Measurements from ENCODE around the gene NEK7.
A peak's percentile ranks its signal among the peaks of the same experiment; 100 is the strongest.

Gene NEK7

GRCh38 chr1:198153103-198153502, 3.7 kb upstream of the NEK7 start:
- TF ChIP-seq CTCF (IDR thresholded peaks at IDR 0.05; ENCODE audit: low read depth, low read length), result no peak
- DNase-seq (ENCODE audit: low read depth, low spot score), result peak; percentile 93
- no peak overlapping the region for H3K4me3 ChIP-seq (ENCODE audit: low read depth, low read length)
- in situ Hi-C loops (cut with HindIII; ENCODE audit: low sequenced_read_pairs), result no loop called here

GRCh38 chr1:198153804-198154203, 3.0 kb upstream of the NEK7 start:
- no peak overlapping the region for H3K4me3 ChIP-seq (ENCODE audit: low read depth, low read length)
- in situ Hi-C loops (cut with HindIII; ENCODE audit: low sequenced_read_pairs), result no loop called here
- DNase-seq (ENCODE audit: low read depth, low spot score), result peak; percentile 80
- TF ChIP-seq CTCF (IDR thresholded peaks at IDR 0.05; ENCODE audit: low read depth, low read length), result no peak

- H3K4me3 ChIP-seq (ENCODE audit: low read depth, low read length), result no peak overlapping the region
- in situ Hi-C loops (cut with HindIII; ENCODE audit: low sequenced_read_pairs), result no loop called here
- TF ChIP-seq CTCF (IDR thresholded peaks at IDR 0.05; ENCODE audit: low read depth, low read length), result no peak
- peak; percentile 87 for DNase-seq (ENCODE audit: low read depth, low spot score)
Measured at GRCh38 chr1:198155253-198155652, 1.5 kb upstream of the NEK7 start.

- in situ Hi-C loops (cut with HindIII; ENCODE audit: low sequenced_read_pairs), result no loop called here
Measured at GRCh38 chr1:198156111-198156744, 570 bp upstream of the NEK7 start.

GRCh38 chr1:198157241-198157846, 546 bp downstream of the NEK7 start:
- peak; percentile 97 for DNase-seq (ENCODE audit: low read depth, low spot score)
- H3K4me3 ChIP-seq (ENCODE audit: low read depth, low read length), result peak overlapping the region; percentile 83
- in situ Hi-C loops (cut with HindIII; ENCODE audit: low sequenced_read_pairs), result no loop called here
- TF ChIP-seq CTCF (IDR thresholded peaks at IDR 0.05; ENCODE audit: low read depth, low read length), result no peak

More at GRCh38 chr1:198156111-198156744, 570 bp upstream of the NEK7 start:
- TF ChIP-seq CTCF (IDR thresholded peaks at IDR 0.05; ENCODE audit: low read depth, low read length), result peak; percentile 75
- DNase-seq (ENCODE audit: low read depth, low spot score), result peak; percentile 81
- peak overlapping the region; percentile 83 for H3K4me3 ChIP-seq (ENCODE audit: low read depth, low read length)

GRCh38 chr1:198157847-198158725, 1.3 kb downstream of the NEK7 start:
- DNase-seq (ENCODE audit: low read depth, low spot score), result no peak

More at GRCh38 chr1:198157847-198158725, 1.3 kb downstream of the NEK7 start:
- in situ Hi-C loops (cut with HindIII; ENCODE audit: low sequenced_read_pairs), result no loop called here
- no peak for TF ChIP-seq CTCF (IDR thresholded peaks at IDR 0.05; ENCODE audit: low read depth, low read length)
- peak overlapping the region; percentile 83 for H3K4me3 ChIP-seq (ENCODE audit: low read depth, low read length)

All from astrocyte of the spinal cord (primary cell).